GM21390 (cell line): ENCODE data around the gene PLPP7.

Experiments used
- ATAC-seq: cut with Tn5 transposase; IDR thresholded peaks from one replicate; pipeline ENCODE4 v1.9.1; 2021; ENCODE audit not compliant: unreplicated experiment

The PLPP7 gene

GRCh38 chr9:131280660-131281059 is 8.9 kb upstream of the PLPP7 start:
- ATAC-seq = no peak

- ATAC-seq = no peak
These were observed 8.2 kb upstream of the PLPP7 start for GRCh38 chr9:131281119-131281965.

- ATAC-seq = no peak
These were observed 7.3 kb upstream of the PLPP7 start for GRCh38 chr9:131282175-131282574.

GRCh38 chr9:131282688-131283422 is 6.7 kb upstream of the PLPP7 start:
- ATAC-seq = no peak

GRCh38 chr9:131284856-131285255 is 4.7 kb upstream of the PLPP7 start:
- ATAC-seq = no peak

- no peak for ATAC-seq
These were observed 2.2 kb upstream of the PLPP7 start for GRCh38 chr9:131287359-131287758.

GRCh38 chr9:131288217-131288616 is 1.3 kb upstream of the PLPP7 start:
- ATAC-seq = no peak

GRCh38 chr9:131290036-131290766 is 678 bp downstream of the PLPP7 start:
- ATAC-seq = no peak

GRCh38 chr9:131290767-131291370 is 1.3 kb downstream of the PLPP7 start:
- no peak for ATAC-seq

- no peak for ATAC-seq
These were observed 2.3 kb downstream of the PLPP7 start for GRCh38 chr9:131291795-131292315.

- no peak for ATAC-seq
These were observed 3.4 kb downstream of the PLPP7 start for GRCh38 chr9:131292937-131293336.

GRCh38 chr9:131296460-131296859 is 6.9 kb downstream of the PLPP7 start:
- ATAC-seq = no peak

- no peak for ATAC-seq
These were observed 7.5 kb downstream of the PLPP7 start for GRCh38 chr9:131296906-131297500.

GRCh38 chr9:131297903-131298302 is 8.4 kb downstream of the PLPP7 start:
- no peak for ATAC-seq

GRCh38 chr9:131298341-131298740 is 8.8 kb downstream of the PLPP7 start:
- no peak for ATAC-seq

GRCh38 chr9:131298816-131299215 is 9.3 kb downstream of the PLPP7 start:
- no peak for ATAC-seq

- no peak for ATAC-seq
These were observed 9.9 kb downstream of the PLPP7 start for GRCh38 chr9:131299346-131299960.

GRCh38 chr9:131299961-131300347 is 10.4 kb downstream of the PLPP7 start:
- no peak for ATAC-seq

- no peak for ATAC-seq
These were observed 10.9 kb downstream of the PLPP7 start for GRCh38 chr9:131300444-131300843.
